Measurements from ENCODE around the gene CTCFL. TPM values are rescaled to one million over a fixed set of nuclear protein-coding genes. Genes with fewer than 3 reads are reported as not detected.

Gene CTCFL
- total and polyA plus RNA-seq, 2 of the 13 experiments (the other 11 are each of a cell fraction or from before 2014, with no cell fraction given): 0.04 TPM; not detected in 1

DNA sequence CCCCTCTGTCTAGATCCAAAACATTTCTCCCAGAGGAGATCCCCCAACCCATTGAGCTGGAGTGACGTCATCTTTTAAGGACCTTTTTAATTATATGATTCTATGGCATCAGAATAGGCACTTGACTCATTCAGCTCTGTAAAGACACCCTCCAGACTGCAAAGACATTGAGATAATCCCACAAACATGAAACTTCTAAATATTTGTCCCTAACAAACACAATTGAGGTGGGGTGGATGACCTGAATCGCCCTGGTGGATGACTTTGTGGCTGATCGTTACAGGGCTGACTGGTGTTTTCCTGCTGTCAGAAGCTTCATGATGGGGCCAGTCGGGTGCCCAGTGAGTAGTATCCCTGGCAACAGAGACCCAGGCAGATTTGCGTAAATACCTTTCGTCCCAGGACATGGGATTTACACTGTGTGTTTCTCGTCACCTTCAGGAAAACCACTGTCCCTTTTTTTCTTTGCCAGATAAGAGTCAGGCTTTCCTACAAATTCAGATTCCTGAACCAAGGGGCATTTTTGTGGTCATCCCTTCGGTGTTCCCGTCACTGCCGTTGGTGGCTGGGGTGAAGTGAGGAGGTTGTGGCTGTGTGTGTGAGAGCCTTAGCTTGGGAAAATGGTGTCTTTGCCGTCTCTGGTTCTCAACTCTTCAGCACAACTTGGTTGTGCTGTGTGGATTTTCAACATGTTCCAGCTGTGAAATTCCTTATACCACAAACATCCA is 30.7 kb upstream of the CTCFL start (continued):
- TF ChIP-seq NFIC (IDR thresholded peaks at IDR 0.05; ENCODE audit: low read length) (peak; percentile 62; the same call in 1 of the 2 replicates), ZNF816 (CRISPR knock-in tag; IDR thresholded peaks at IDR 0.05; ENCODE audit: borderline replicate concordance) (no peak), KAT8 (CRISPR knock-in tag; IDR thresholded peaks at IDR 0.05) (no peak), SUZ12 (IDR thresholded peaks at IDR 0.05; ENCODE audit: low read depth, low read length) (no peak), MZF1 (CRISPR knock-in tag; IDR thresholded peaks at IDR 0.05; ENCODE audit: borderline replicate concordance) (no peak), SAP130 (CRISPR knock-in tag; IDR thresholded peaks at IDR 0.05; ENCODE audit: low read depth) (no peak), ZMYM3 (CRISPR knock-in tag; IDR thresholded peaks at IDR 0.05) (no peak), EHMT2 (IDR thresholded peaks at IDR 0.05; ENCODE audit: borderline replicate concordance, low read depth, low read length) (0 out of 2 replicates have a peak, but pooled peaks have one; percentile 29), PITX1 (CRISPR knock-in tag; IDR thresholded peaks at IDR 0.05) (peak; percentile 86), NCOA5 (CRISPR knock-in tag; IDR thresholded peaks at IDR 0.05) (no peak), ZNF446 (CRISPR knock-in tag; IDR thresholded peaks at IDR 0.05) (peak; percentile 44; the same call in 1 of the 2 replicates), SATB2 (CRISPR knock-in tag; IDR thresholded peaks at IDR 0.05) (no peak), NFRKB (IDR thresholded peaks at IDR 0.05) (no peak), RXRB (CRISPR knock-in tag; IDR thresholded peaks at IDR 0.05; ENCODE audit: borderline replicate concordance) (peak; percentile 96), ZNF678 (CRISPR knock-in tag; IDR thresholded peaks at IDR 0.05) (no peak), SRY (CRISPR knock-in tag; IDR thresholded peaks at IDR 0.05) (no peak)
- TF ChIP-seq, protein P1, sequence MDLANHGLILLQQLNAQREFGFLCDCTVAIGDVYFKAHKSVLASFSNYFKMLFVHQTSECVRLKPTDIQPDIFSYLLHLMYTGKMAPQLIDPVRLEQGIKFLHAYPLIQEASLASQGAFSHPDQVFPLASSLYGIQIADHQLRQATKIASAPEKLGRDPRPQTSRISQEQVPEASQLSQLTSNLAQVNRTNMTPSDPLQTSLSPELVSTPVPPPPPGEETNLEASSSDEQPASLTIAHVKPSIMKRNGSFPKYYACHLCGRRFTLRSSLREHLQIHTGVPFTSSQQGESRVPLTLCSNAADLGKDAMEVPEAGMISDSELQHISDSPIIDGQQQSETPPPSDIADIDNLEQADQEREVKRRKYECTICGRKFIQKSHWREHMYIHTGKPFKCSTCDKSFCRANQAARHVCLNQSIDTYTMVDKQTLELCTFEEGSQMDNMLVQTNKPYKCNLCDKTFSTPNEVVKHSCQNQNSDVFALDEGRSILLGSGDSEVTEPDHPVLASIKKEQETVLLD (CRISPR knock-in tag; IDR thresholded peaks at IDR 0.05; ENCODE audit: low read depth): no peak
- TF ChIP-seq, protein P2, sequence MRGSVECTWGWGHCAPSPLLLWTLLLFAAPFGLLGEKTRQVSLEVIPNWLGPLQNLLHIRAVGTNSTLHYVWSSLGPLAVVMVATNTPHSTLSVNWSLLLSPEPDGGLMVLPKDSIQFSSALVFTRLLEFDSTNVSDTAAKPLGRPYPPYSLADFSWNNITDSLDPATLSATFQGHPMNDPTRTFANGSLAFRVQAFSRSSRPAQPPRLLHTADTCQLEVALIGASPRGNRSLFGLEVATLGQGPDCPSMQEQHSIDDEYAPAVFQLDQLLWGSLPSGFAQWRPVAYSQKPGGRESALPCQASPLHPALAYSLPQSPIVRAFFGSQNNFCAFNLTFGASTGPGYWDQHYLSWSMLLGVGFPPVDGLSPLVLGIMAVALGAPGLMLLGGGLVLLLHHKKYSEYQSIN (CRISPR knock-in tag; IDR thresholded peaks at IDR 0.05; ENCODE audit: borderline replicate concordance): no peak
- TF ChIP-seq, protein P3, sequence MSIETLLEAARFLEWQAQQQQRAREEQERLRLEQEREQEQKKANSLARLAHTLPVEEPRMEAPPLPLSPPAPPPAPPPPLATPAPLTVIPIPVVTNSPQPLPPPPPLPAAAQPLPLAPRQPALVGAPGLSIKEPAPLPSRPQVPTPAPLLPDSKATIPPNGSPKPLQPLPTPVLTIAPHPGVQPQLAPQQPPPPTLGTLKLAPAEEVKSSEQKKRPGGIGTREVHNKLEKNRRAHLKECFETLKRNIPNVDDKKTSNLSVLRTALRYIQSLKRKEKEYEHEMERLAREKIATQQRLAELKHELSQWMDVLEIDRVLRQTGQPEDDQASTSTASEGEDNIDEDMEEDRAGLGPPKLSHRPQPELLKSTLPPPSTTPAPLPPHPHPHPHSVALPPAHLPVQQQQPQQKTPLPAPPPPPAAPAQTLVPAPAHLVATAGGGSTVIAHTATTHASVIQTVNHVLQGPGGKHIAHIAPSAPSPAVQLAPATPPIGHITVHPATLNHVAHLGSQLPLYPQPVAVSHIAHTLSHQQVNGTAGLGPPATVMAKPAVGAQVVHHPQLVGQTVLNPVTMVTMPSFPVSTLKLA (IDR thresholded peaks at IDR 0.05): no peak
